Heart left ventricle (tissue), 16 donors: ENCODE results near the gene PIGS. TPM values are rescaled to one million over a fixed set of nuclear protein-coding genes. Genes with fewer than 3 reads are reported as not detected.

Experiments
- ATAC-seq, 4 donors: fragments of 200-7000 bp; cut with Tn5 transposase; one replicate each; pipeline ENCODE4 v1.9.1; 2020 to 2022; ENCODE audit warnings: moderate library complexity in 4 of 4, mild to moderate bottlenecking in 3 of 4, moderate number of reproducible peaks in 1 of 4
- DNase-seq, 5 donors: peaks; one replicate each; pipeline ENCODE4 v3.0.0-alpha.2; 2020
- H3K27ac ChIP-seq, 12 donors: fragments of 200-600 bp; sonication (generic) in 4 of 12; one replicate each; pipeline versions ENCODE4 v1.5.0 to v1.8.0; 2016 to 2022; ENCODE audit warnings: mild to moderate bottlenecking in 2 of 12
- H3K27me3 ChIP-seq, 9 donors: fragments of 200-600 bp; sonication (generic) in 2 of 9; one replicate each; pipeline versions ENCODE4 v1.5.1 to v1.8.0; 2016 to 2022; ENCODE audit warnings: mild to moderate bottlenecking in 3 of 9
- H3K36me3 ChIP-seq, 9 donors: fragments of 200-600 bp; sonication (generic) in 2 of 9; one replicate each; pipeline versions ENCODE4 v1.5.0 to v1.8.0; 2018 to 2022; ENCODE audit warnings: mild to moderate bottlenecking in 2 of 9
- H3K4me1 ChIP-seq, 12 donors: fragments of 200-600 bp; sonication (generic) in 4 of 12; one replicate each; pipeline versions ENCODE4 v1.5.0 to v1.8.0; 2016 to 2022; ENCODE audit warnings: mild to moderate bottlenecking in 3 of 12
- H3K4me3 ChIP-seq, 12 donors: fragments of 200-600 bp; sonication (generic) in 4 of 12; one replicate each; pipeline versions ENCODE4 v1.5.0 to v1.8.0; 2017 to 2022; ENCODE audit warnings: mild to moderate bottlenecking in 9 of 12, moderate library complexity in 4 of 12
- H3K9me3 ChIP-seq, 12 donors: fragments of 200-600 bp; sonication (generic) in 4 of 12; one replicate each; pipeline versions ENCODE4 v1.5.0 to v1.8.0; 2016 to 2022; ENCODE audit warnings: mild to moderate bottlenecking in 1 of 12
- POLR2A ChIP-seq, 2 donors: fragments of 450-650 bp; IDR thresholded peaks; one replicate each; pipeline ENCODE4 v1.6.1; 2017; ENCODE audit warnings: antibody characterized with exemption in 2 of 2, mild to moderate bottlenecking in 2 of 2, moderate library complexity in 2 of 2
- WGBS, 4 donors: extraction: QIAGEN DNeasy Blood & Tissue Kit in 2 of 4; methylation state at CpG; one replicate each; pipeline versions ENCODE4 v1.1.5 to v1.1.7; 2013 to 2018; 5-methylcytosine and 5-hydroxymethylcytosine counted together
- intact Hi-C, 10 donors: fragments of 100-400 bp; cut with DNase I; formaldehyde crosslinking; loops; one replicate each; pipeline versions ENCODE4 v1.11.1 to v1.14.2; 2022
- polyA plus RNA-seq, 2 donors: library from polyadenylated mRNA; stranded (reverse); fragments of 200-250 nt; gene quantifications; one replicate each; pipeline ENCODE4 v1.2.3, GENCODE V29; 2013
- total RNA-seq, 9 donors: library from RNA; depleted of rRNA in 2 of 9; stranded (reverse); fragments of >200 nt in 2 of 9; fragmentation: NEBNext Ultra II Directional in 3 of 9; extraction: Animal tissue kit (Norgen Biotek cat#: 25700) in 3 of 9; gene quantifications; one replicate each; pipeline versions ENCODE4 v1.1.0 to v1.2.4, GENCODE V29; 2016 to 2023
- TF ChIP-seq, protein P1 (sequence below), 12 donors: fragments of 200-600 bp; sonication (generic) in 4 of 12; IDR thresholded peaks; one replicate each; pipeline versions ENCODE4 v1.5.0 to v1.8.0; 2018 to 2022; ENCODE audit warnings: antibody characterized with exemption in 12 of 12, mild to moderate bottlenecking in 5 of 12
- donor health status: ischemic (EF 13 %, LVEDD 7.1; RV severe dilation, severe dysfunction).
- donor health status: healthy with polysubstance abuse.
- donor health status: DM: no; HTN: yes; CAD: no.
- donor health status: DM: no; HTN: no; CAD: no.
- donor health status: ischemic (EF 25% LVEDD 6.9; RV normal size, moderate dysfunction).
- donor health status: ischemic (EF 25% LVEDD 5.7; RV mildly dilated, moderate dysfunction).
- donor health status: healthy.
- donor health status: DM: yes; HTN: yes; CAD: no.
- donor health status: ischemic (EF 35%, LVEDD 5.7; RV mildly dilated, moderate dysfunction).
- donor health status: nonischemic (EF 11% LVEDD 7.7; RV severe dilation, severe dysfunction).
- donor health status: DM: yes; HTN: yes; CAD: no.
- donor health status: PGD.
- donor health status: ischemic (EF 29% LVEDD 5.4; RV normal size, mild dysfunction).
- donor health status: nonischemic (EF 23%, LVEDD 6.1; RV moderate dilation, normal function).

PIGS gene
- total and polyA plus RNA-seq, 11 donors, result 10.4 to 88.4 (median 55.1) TPM

DNA sequence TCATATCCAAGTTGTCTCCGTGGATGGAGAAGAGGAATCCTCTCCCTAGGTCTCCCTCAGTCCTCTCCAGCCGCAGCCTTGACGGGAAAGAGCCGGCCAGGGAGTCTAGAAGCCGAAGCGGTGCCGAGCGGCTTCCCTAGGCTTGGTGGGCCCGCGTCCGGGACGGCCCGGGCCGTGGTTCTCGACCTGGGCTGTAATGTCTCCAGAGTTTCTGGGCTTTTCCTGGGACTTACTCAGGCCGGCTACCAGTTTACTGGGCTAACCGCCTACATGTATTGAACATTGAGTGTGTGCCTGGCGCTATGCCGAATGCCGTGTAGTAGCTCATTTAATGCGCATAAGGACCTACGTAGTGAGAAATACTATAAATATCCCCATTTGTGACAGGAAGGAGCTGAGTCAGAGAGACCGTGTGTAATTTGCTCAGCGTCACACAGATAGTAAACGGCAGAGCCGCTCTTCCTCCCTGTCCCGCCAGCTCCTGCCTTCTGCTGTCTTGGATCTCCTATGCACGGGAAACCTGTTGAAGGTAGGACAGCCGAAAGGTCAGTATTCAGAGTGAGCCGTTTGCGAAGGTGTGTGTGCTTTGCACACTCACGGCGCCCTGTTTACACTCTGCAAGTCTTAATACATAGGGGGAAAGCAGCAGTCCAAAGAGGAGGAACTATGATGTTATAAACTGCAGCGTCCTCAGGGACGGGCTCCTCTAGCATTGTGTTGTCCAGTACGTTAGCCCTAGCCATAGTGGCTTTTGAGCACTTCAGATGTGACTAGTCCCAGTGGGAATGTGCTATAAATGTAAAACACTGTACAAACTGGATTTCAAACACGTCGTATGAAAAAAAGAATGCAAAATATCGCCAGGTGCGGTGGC is 28.2 kb upstream of the PIGS start:
- intact Hi-C loops, result loop anchor here in 1 of 10 donors (2.0 kb wide), 1 partner anchor 45 kb away; the partner anchor contains the start of gene BLTP2
- peak overlapping the region; percentile 69 to 97 (median 94) for H3K27ac ChIP-seq
- H3K4me3 ChIP-seq, result peak overlapping the region; percentile 49 to 86 (median 66)
- TF ChIP-seq, protein P1, sequence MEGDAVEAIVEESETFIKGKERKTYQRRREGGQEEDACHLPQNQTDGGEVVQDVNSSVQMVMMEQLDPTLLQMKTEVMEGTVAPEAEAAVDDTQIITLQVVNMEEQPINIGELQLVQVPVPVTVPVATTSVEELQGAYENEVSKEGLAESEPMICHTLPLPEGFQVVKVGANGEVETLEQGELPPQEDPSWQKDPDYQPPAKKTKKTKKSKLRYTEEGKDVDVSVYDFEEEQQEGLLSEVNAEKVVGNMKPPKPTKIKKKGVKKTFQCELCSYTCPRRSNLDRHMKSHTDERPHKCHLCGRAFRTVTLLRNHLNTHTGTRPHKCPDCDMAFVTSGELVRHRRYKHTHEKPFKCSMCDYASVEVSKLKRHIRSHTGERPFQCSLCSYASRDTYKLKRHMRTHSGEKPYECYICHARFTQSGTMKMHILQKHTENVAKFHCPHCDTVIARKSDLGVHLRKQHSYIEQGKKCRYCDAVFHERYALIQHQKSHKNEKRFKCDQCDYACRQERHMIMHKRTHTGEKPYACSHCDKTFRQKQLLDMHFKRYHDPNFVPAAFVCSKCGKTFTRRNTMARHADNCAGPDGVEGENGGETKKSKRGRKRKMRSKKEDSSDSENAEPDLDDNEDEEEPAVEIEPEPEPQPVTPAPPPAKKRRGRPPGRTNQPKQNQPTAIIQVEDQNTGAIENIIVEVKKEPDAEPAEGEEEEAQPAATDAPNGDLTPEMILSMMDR (IDR thresholded peaks at IDR 0.05), result no peak
- no peak for TF ChIP-seq POLR2A (IDR thresholded peaks at IDR 0.05)
- H3K4me1 ChIP-seq, result peaks cover 0 to 30% (median 13%) of the 10 kb centered on the region in 12 donors
- peak; percentile 47 to 73 (median 61) for DNase-seq
- peak; percentile 33 to 82 (median 74) for ATAC-seq
- no peaks in the 10 kb centered on the region for H3K36me3 ChIP-seq
- no peaks in the 10 kb centered on the region for H3K9me3 ChIP-seq
- H3K27me3 ChIP-seq, result no peaks in the 10 kb centered on the region
- 11 to 15% (median 13%) methylated on average over 32 to 40 of the region's 40 CpGs for WGBS, 4 donors

DNA sequence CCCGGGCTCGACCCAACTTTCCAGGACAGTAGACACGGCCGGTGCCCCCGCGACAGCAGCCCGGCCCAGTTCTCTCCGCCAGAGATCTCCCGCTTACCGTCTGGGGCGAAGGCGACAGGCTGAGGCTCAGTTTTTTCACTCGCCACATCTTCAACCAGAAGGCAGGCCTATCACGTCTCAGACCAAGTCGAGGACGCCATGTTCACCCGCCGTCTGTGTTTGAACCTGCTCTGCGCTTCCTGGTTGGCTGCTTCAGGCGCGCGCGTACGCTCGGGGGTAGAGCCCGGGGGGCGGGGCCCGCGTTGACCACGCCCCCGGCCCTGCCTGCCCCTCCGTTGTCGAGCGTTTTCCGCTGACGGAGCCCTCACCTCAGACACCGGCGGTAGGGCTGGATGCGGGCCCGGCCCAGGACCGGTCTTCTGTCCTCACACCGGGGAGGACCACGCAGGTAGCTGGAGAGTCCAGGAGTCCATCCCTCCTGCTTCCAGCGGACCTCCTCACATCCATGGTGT is 27.5 kb upstream of the PIGS start, which contains the start of gene SPAG5:
TSS of gene SPAG5 (minus strand) at position 227 of the 512 bp plus-strand sequence. CDS start at position 148, 79 bp downstream.
- Histone ChIP-seq H3K4me1 (peaks cover 0 to 30% (median 13%) of the 10 kb centered on the region in 12 donors), H3K36me3 (no peaks in the 10 kb centered on the region), H3K4me3 (peak within 1 kb of the TSS; percentile 49 to 86 (median 66)), H3K9me3 (no peaks in the 10 kb centered on the region), H3K27ac (peak within 1 kb of the TSS; percentile 69 to 97 (median 94)), H3K27me3 (no peaks in the 10 kb centered on the region)
- ATAC-seq (peak; percentile 97 to 100 (median 99)), DNase-seq (peak; percentile 92 to 96 (median 93))
- TF ChIP-seq, protein P1 (IDR thresholded peaks at IDR 0.05), result no peak
- peak; percentile 49 to 83 for TF ChIP-seq POLR2A (IDR thresholded peaks at IDR 0.05)
- 0% methylated on average over 22 to 44 of the region's 44 CpGs for WGBS, 4 donors
- intact Hi-C loops, result loop anchor here in 1 of 10 donors (2.0 kb wide), 1 partner anchor 46 kb away; the partner anchor contains the start of gene BLTP2

DNA sequence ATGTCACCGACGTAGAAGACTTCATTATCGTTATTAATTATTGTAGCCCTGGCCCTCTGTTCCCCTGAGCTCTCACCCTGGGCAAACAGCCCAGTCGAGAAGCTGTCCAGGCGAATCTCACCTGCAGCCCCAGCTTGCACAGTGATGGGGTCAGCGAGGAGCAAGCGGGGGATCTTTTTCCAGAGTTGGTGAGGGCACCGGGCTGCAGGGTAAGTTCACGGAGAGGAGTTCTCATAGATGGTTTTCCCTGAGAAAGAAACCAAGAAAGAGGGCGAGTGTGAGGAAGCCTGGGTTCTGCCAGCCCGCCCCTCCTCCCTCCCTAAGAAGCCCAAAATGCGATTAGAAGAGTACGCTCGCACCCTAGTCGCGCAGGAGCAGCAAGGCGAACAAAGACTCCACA is 27.1 kb upstream of the PIGS start:
- Histone ChIP-seq H3K27ac (peak overlapping the region in 6 of 12 donors; percentile 90 to 97 (median 94)), H3K4me1 (peaks cover 0 to 30% (median 13%) of the 10 kb centered on the region in 12 donors), H3K9me3 (no peaks in the 10 kb centered on the region), H3K36me3 (no peaks in the 10 kb centered on the region), H3K4me3 (peak overlapping the region; percentile 49 to 86 (median 66)), H3K27me3 (no peaks in the 10 kb centered on the region)
- ATAC-seq (peak in 1 of 4 donors; percentile 22), DNase-seq (no peak)
- TF ChIP-seq, protein P1 (IDR thresholded peaks at IDR 0.05), result no peak
- TF ChIP-seq POLR2A (IDR thresholded peaks at IDR 0.05), result no peak
- WGBS, 4 donors, result 3 to 7% (median 4%) methylated on average over 16 to 17 of the region's 17 CpGs
- intact Hi-C loops, result loop anchor here in 1 of 10 donors (2.0 kb wide), 1 partner anchor 46 kb away; the partner anchor contains the start of gene BLTP2
